A673 (cell line): Measurements from ENCODE around the gene GPR149.

Experiments used
- CTCF ChIP-seq: fragments of 300-800, 200-600 bp; sonication (generic); conservative IDR thresholded peaks from 2 replicates; pipeline ENCODE4 v1.5.1; 2017; ENCODE audit warnings: low read depth, mild to moderate bottlenecking, antibody characterized with exemption, low read length, moderate library complexity, mixed read lengths
- EZH2 ChIP-seq: fragments of 200-600 bp; sonication (generic); IDR thresholded peaks from 2 replicates; pipeline ENCODE4 v1.6.1; 2017; ENCODE audit warnings: borderline replicate concordance, low read depth, mild to moderate bottlenecking, mixed read lengths, antibody characterized with exemption, low read length; ENCODE audit not compliant: poor library complexity, severe bottlenecking

- TF ChIP-seq CTCF (no peak), EZH2 (no peak)
These were observed 7.3 kb downstream of the GPR149 start for GRCh38 chr3:154422694-154423093.
